ENCODE data around the gene GPX4.

- no peak for TF ChIP-seq POLR2A (IDR thresholded peaks at IDR 0.05)
- TF ChIP-seq CTCF (IDR thresholded peaks at IDR 0.05) = no peak
Measured at GRCh38 chr19:1103132-1103707, 574 bp upstream of the GPX4 start.

Measured in testis (tissue), 2 donors.